HepG2 (cell line): ENCODE results near the gene DCTN3.

Source experiments
- JUN ChIP-seq: sonication (generic); formaldehyde crosslinking; IDR thresholded peaks from 2 replicates; pipeline ENCODE4 v1.4.0; 2020; ENCODE audit warnings: mild to moderate bottlenecking, missing genetic modification reagents
- MED1 ChIP-seq: sonication (generic); formaldehyde crosslinking; IDR thresholded peaks from 2 replicates; pipeline ENCODE4 v1.4.0; 2020; ENCODE audit warnings: missing genetic modification reagents
- NFIC ChIP-seq: IDR thresholded peaks from 2 replicates; pipeline ENCODE4 v1.6.1; 2012; ENCODE audit warnings: mild to moderate bottlenecking, low read length, inconsistent platforms
- POLR2A ChIP-seq, 2 experiments: IDR thresholded peaks; 2 replicates each; pipeline ENCODE4 v1.6.1; 2011; ENCODE audit warnings: low read depth in 2 of 2, low read length in 2 of 2, mild to moderate bottlenecking in 1 of 2, moderate library complexity in 1 of 2; ENCODE audit not compliant: insufficient read depth in 1 of 2
- RFX5 ChIP-seq: IDR thresholded peaks from 2 replicates; pipeline ENCODE4 v1.6.1; 2011; ENCODE audit warnings: low read depth, low read length, improper control_type of control experiment
- STAG1 ChIP-seq: sonication (generic); formaldehyde crosslinking; IDR thresholded peaks from 2 replicates; pipeline ENCODE4 v1.4.0; 2020; ENCODE audit warnings: missing genetic modification reagents
- ZNF24 ChIP-seq: fragments of 450-650 bp; IDR thresholded peaks from 2 replicates; pipeline ENCODE4 v1.6.1; 2017; ENCODE audit warnings: antibody characterized with exemption, mild to moderate bottlenecking
- ZNF530 ChIP-seq: sonication (generic); formaldehyde crosslinking; IDR thresholded peaks from 2 replicates; pipeline ENCODE4 v1.5.0; 2020; ENCODE audit warnings: low read depth, mild to moderate bottlenecking, missing genetic modification reagents
- TF ChIP-seq, protein P1 (sequence below), 2 experiments: sonication (generic) in 1 of 2; formaldehyde crosslinking in 1 of 2; IDR thresholded peaks; 2 replicates each; pipeline versions ENCODE4 v1.5.1 to v1.6.1; 2011 to 2020; ENCODE audit warnings: borderline replicate concordance in 1 of 2, low read depth in 1 of 2, low read length in 1 of 2, mild to moderate bottlenecking in 1 of 2, missing genetic modification reagents in 1 of 2, moderate library complexity in 1 of 2
- TF ChIP-seq, protein P2 (sequence below): sonication (generic); formaldehyde crosslinking; IDR thresholded peaks from 2 replicates; pipeline ENCODE4 v1.5.0; 2020; ENCODE audit warnings: mild to moderate bottlenecking, missing genetic modification reagents, moderate library complexity

DNA sequence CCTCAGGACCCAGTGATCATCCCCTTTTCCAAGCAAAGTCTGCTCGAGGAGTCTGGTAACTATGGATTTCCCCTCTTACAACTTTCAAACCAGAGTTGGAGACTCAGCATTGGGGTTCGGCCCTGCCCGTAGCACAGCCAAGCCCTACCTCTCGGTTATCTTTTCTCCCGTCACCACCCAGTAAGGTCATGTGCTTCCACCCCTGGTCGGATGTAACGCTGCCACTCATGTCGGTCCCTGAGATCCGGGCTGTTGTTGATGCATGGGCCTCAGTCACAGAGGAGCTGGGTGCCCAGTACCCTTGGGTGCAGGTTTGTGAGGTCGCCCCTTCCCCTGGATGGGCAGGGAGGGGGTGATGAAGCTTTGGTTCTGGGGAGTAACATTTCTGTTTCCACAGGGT is 27.4 kb upstream of the DCTN3 start:
- TF ChIP-seq ZNF24 (no peak), STAG1 (no peak), RFX5 (no peak), POLR2A (IDR thresholded peaks at IDR 0.05; ENCODE audit: insufficient read depth in 1 of 2, low read depth in 2 of 2, low read length in 2 of 2) (no peak), MED1 (CRISPR knock-in tag) (no peak), JUN (no peak), NFIC (no peak), ZNF530 (CRISPR knock-in tag) (no peak)
- TF ChIP-seq, protein P1, sequence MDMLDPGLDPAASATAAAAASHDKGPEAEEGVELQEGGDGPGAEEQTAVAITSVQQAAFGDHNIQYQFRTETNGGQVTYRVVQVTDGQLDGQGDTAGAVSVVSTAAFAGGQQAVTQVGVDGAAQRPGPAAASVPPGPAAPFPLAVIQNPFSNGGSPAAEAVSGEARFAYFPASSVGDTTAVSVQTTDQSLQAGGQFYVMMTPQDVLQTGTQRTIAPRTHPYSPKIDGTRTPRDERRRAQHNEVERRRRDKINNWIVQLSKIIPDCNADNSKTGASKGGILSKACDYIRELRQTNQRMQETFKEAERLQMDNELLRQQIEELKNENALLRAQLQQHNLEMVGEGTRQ (IDR thresholded peaks at IDR 0.05; ENCODE audit: low read depth, low read length), result no peak
- TF ChIP-seq, protein P1 (CRISPR knock-in tag; IDR thresholded peaks at IDR 0.05; ENCODE audit: borderline replicate concordance), result no peak
- TF ChIP-seq, protein P2, sequence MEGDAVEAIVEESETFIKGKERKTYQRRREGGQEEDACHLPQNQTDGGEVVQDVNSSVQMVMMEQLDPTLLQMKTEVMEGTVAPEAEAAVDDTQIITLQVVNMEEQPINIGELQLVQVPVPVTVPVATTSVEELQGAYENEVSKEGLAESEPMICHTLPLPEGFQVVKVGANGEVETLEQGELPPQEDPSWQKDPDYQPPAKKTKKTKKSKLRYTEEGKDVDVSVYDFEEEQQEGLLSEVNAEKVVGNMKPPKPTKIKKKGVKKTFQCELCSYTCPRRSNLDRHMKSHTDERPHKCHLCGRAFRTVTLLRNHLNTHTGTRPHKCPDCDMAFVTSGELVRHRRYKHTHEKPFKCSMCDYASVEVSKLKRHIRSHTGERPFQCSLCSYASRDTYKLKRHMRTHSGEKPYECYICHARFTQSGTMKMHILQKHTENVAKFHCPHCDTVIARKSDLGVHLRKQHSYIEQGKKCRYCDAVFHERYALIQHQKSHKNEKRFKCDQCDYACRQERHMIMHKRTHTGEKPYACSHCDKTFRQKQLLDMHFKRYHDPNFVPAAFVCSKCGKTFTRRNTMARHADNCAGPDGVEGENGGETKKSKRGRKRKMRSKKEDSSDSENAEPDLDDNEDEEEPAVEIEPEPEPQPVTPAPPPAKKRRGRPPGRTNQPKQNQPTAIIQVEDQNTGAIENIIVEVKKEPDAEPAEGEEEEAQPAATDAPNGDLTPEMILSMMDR (CRISPR knock-in tag), result no peak
